HL-60 (cell line): ENCODE results near the gene FKRP.

Experiments
- POLR2AphosphoS5 ChIP-seq: IDR thresholded peaks from 2 replicates; pipeline ENCODE4 v1.6.1; 2012; ENCODE audit warnings: low read depth
- TF ChIP-seq, protein P1 (sequence below): IDR thresholded peaks from 2 replicates; pipeline ENCODE4 v1.6.1; 2012; ENCODE audit warnings: low read depth; ENCODE audit not compliant: insufficient replicate concordance
- TF ChIP-seq, protein P2 (sequence below): IDR thresholded peaks from one replicate; pipeline ENCODE4 v1.5.1; 2011; ENCODE audit warnings: low read length, control low read depth, inconsistent platforms; ENCODE audit not compliant: insufficient read depth

DNA sequence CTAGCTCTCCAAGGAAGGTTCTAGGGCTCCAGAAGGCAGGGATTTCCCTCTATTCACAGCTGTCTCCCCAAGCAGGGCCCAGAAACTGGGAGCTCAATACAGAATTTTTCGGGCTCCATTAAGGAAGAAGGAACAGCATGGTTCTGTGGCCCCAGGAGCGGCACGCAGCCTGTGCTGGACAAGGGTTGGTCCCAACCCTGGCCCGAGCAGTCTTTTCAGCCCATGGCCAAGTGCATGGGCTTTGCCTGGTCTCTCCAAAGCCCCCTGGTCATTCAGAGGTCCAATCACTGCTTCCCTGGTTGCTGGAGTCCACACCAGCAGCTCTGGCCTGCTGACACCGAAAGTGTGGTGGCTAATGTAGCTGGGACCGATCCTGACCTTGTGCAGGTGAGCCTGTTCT lies 22.4 kb upstream of the FKRP start:
- TF ChIP-seq, protein P1, sequence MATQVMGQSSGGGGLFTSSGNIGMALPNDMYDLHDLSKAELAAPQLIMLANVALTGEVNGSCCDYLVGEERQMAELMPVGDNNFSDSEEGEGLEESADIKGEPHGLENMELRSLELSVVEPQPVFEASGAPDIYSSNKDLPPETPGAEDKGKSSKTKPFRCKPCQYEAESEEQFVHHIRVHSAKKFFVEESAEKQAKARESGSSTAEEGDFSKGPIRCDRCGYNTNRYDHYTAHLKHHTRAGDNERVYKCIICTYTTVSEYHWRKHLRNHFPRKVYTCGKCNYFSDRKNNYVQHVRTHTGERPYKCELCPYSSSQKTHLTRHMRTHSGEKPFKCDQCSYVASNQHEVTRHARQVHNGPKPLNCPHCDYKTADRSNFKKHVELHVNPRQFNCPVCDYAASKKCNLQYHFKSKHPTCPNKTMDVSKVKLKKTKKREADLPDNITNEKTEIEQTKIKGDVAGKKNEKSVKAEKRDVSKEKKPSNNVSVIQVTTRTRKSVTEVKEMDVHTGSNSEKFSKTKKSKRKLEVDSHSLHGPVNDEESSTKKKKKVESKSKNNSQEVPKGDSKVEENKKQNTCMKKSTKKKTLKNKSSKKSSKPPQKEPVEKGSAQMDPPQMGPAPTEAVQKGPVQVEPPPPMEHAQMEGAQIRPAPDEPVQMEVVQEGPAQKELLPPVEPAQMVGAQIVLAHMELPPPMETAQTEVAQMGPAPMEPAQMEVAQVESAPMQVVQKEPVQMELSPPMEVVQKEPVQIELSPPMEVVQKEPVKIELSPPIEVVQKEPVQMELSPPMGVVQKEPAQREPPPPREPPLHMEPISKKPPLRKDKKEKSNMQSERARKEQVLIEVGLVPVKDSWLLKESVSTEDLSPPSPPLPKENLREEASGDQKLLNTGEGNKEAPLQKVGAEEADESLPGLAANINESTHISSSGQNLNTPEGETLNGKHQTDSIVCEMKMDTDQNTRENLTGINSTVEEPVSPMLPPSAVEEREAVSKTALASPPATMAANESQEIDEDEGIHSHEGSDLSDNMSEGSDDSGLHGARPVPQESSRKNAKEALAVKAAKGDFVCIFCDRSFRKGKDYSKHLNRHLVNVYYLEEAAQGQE: no peak
- TF ChIP-seq, protein P2, sequence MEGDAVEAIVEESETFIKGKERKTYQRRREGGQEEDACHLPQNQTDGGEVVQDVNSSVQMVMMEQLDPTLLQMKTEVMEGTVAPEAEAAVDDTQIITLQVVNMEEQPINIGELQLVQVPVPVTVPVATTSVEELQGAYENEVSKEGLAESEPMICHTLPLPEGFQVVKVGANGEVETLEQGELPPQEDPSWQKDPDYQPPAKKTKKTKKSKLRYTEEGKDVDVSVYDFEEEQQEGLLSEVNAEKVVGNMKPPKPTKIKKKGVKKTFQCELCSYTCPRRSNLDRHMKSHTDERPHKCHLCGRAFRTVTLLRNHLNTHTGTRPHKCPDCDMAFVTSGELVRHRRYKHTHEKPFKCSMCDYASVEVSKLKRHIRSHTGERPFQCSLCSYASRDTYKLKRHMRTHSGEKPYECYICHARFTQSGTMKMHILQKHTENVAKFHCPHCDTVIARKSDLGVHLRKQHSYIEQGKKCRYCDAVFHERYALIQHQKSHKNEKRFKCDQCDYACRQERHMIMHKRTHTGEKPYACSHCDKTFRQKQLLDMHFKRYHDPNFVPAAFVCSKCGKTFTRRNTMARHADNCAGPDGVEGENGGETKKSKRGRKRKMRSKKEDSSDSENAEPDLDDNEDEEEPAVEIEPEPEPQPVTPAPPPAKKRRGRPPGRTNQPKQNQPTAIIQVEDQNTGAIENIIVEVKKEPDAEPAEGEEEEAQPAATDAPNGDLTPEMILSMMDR: no peak
- TF ChIP-seq POLR2AphosphoS5: no peak
